KMS-11 (cell line): ENCODE measurements around the gene MAN2A1.

ENCODE experiments used
- H2AFZ ChIP-seq: fragments of 200-600 bp; sonication (generic); 2 replicates; pipeline ENCODE4 v1.6.1; 2016; ENCODE audit warnings: antibody characterized with exemption, mixed run types, low read depth
- H3K27ac ChIP-seq: fragments of 200-600 bp; sonication (generic); 2 replicates; pipeline ENCODE4 v1.6.1; 2016; ENCODE audit warnings: mild to moderate bottlenecking, mixed run types
- H3K27me3 ChIP-seq: fragments of 200-600 bp; sonication (generic); 2 replicates; pipeline ENCODE4 v1.6.1; 2017; ENCODE audit warnings: mild to moderate bottlenecking, low read depth, mixed run types, moderate library complexity; ENCODE audit not compliant: insufficient read depth
- H3K36me3 ChIP-seq: fragments of 200-600 bp; sonication (generic); 2 replicates; pipeline ENCODE4 v1.6.1; 2017; ENCODE audit warnings: mild to moderate bottlenecking, mixed run types; ENCODE audit not compliant: insufficient read depth
- H3K4me1 ChIP-seq: fragments of 200-600 bp; sonication (generic); 2 replicates; pipeline ENCODE4 v1.6.1; 2016; ENCODE audit warnings: mild to moderate bottlenecking, low read depth, mixed run types; ENCODE audit not compliant: poor library complexity, severe bottlenecking
- H3K4me2 ChIP-seq: fragments of 200-600 bp; sonication (generic); 2 replicates; pipeline ENCODE4 v1.7.0; 2016; ENCODE audit warnings: mild to moderate bottlenecking, mixed run types
- H3K4me3 ChIP-seq: fragments of 200-600 bp; sonication (generic); IDR thresholded peaks from 2 replicates; pipeline ENCODE4 v1.6.1; 2017; ENCODE audit warnings: low read depth, low read length, mixed read lengths; ENCODE audit not compliant: insufficient read depth
- H3K79me2 ChIP-seq: fragments of 200-600 bp; sonication (generic); 2 replicates; pipeline ENCODE4 v1.6.1; 2016; ENCODE audit warnings: low read depth, mixed run types; ENCODE audit not compliant: insufficient read depth
- H3K9ac ChIP-seq: fragments of 200-600 bp; sonication (generic); 2 replicates; pipeline ENCODE4 v1.6.1; 2016; ENCODE audit warnings: mild to moderate bottlenecking, mixed run types
- H4K20me1 ChIP-seq: fragments of 200-600 bp; sonication (generic); 2 replicates; pipeline ENCODE4 v1.6.1; 2016; ENCODE audit warnings: mild to moderate bottlenecking, mixed run types; ENCODE audit not compliant: insufficient read depth
- CTCF ChIP-seq: fragments of 200-600 bp; sonication (generic); conservative IDR thresholded peaks from 2 replicates; pipeline ENCODE4 v1.6.1; 2017; ENCODE audit warnings: low read depth, mild to moderate bottlenecking, antibody characterized with exemption, low read length, moderate library complexity, mixed read lengths

The MAN2A1 gene

GRCh38 chr5:109898269-109899162 is 208.8 kb downstream of the MAN2A1 start:
- Histone ChIP-seq H3K36me3 (no peaks in the 10 kb centered on the region), H3K9ac (no peak overlapping the region), H3K27ac (no peak overlapping the region), H3K4me1 (peaks cover 8% of the 10 kb centered on the region), H3K27me3 (no peaks in the 10 kb centered on the region), H3K4me2 (no peak overlapping the region), H2AFZ (no peak overlapping the region), H4K20me1 (no peaks in the 10 kb centered on the region), H3K4me3 (no peak overlapping the region), H3K79me2 (no peaks in the 10 kb centered on the region)
- TF ChIP-seq CTCF: no peak

GRCh38 chr5:109899163-109899535 is 209.4 kb downstream of the MAN2A1 start:
- Histone ChIP-seq H2AFZ (no peak overlapping the region), H3K27me3 (no peaks in the 10 kb centered on the region)

GRCh38 chr5:109900461-109900860 is 210.7 kb downstream of the MAN2A1 start:
- Histone ChIP-seq H2AFZ (no peak overlapping the region), H3K27ac (no peak overlapping the region), H4K20me1 (no peaks in the 10 kb centered on the region), H3K27me3 (no peaks in the 10 kb centered on the region), H3K4me1 (peaks cover 8% of the 10 kb centered on the region), H3K79me2 (no peaks in the 10 kb centered on the region), H3K36me3 (no peaks in the 10 kb centered on the region), H3K9ac (no peak overlapping the region), H3K4me2 (no peak overlapping the region), H3K4me3 (no peak overlapping the region)
- TF ChIP-seq CTCF: no peak

More at GRCh38 chr5:109899163-109899535, 209.4 kb downstream of the MAN2A1 start:
- no peak overlapping the region for H3K27ac ChIP-seq
- no peak for TF ChIP-seq CTCF
- peaks cover 8% of the 10 kb centered on the region for H3K4me1 ChIP-seq
- H3K79me2 ChIP-seq: no peaks in the 10 kb centered on the region
- no peak overlapping the region for H3K9ac ChIP-seq
- H4K20me1 ChIP-seq: no peaks in the 10 kb centered on the region
- H3K36me3 ChIP-seq: no peaks in the 10 kb centered on the region
- no peak overlapping the region for H3K4me3 ChIP-seq
- no peak overlapping the region for H3K4me2 ChIP-seq

GRCh38 chr5:109900911-109901627 is 211.3 kb downstream of the MAN2A1 start:
- Histone ChIP-seq H2AFZ (no peak overlapping the region), H3K4me2 (no peak overlapping the region), H4K20me1 (no peaks in the 10 kb centered on the region), H3K79me2 (no peaks in the 10 kb centered on the region), H3K36me3 (no peaks in the 10 kb centered on the region), H3K27ac (no peak overlapping the region), H3K27me3 (no peaks in the 10 kb centered on the region), H3K4me1 (peaks cover 8% of the 10 kb centered on the region), H3K4me3 (no peak overlapping the region), H3K9ac (no peak overlapping the region)
- no peak for TF ChIP-seq CTCF
